HG03280 (cell line): ENCODE measurements around the gene HEPH.
"Not testable (repeated sequence)": the region's sequence is repeated elsewhere in the genome, so short reads cannot be mapped to it uniquely, and the experiment has no call there.

Experiments used
- ATAC-seq: cut with Tn5 transposase; IDR thresholded peaks from one replicate; pipeline ENCODE4 v1.9.1; 2021; ENCODE audit warnings: mild to moderate bottlenecking, moderate library complexity; ENCODE audit not compliant: unreplicated experiment

The HEPH gene

DNA sequence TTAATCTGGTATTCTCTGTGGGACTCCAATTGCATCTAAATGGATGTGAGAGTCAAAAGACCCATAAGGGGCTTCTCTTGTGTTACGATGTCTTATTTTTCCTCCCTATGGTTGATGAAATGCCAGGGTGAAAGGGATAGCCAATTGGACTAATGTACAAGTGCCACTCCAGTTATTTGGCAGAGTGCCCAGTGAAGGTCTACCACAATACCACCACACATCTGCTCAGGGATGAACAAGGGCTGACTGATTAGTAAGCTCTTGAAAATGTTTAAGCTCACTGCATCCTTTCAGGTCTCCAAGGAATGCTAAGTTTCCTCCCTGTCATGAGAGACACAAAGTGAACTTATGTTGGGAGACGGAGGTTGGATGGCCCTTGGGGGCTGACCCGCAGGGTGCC, 57.8 kb downstream of the HEPH start:
- ATAC-seq, result no peak

DNA sequence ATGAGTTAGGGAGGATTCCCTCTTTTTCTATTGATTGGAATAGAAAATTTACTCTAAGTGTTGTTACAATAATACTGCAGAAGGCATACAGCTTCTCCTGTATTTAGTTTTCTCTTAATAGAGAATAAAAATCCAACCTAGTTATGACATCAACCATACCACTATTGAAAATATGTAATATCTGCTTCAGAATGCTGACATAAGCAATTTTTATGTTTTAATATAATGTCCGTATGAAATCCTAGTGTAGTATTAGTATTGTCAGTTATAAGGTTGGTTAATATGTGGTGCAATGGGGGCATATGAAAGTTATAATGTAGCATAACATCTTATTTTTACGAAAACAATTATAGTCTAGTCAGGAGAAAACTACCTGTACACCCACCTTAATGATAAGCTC, 68.2 kb downstream of the HEPH start:
- ATAC-seq, result no peak

DNA sequence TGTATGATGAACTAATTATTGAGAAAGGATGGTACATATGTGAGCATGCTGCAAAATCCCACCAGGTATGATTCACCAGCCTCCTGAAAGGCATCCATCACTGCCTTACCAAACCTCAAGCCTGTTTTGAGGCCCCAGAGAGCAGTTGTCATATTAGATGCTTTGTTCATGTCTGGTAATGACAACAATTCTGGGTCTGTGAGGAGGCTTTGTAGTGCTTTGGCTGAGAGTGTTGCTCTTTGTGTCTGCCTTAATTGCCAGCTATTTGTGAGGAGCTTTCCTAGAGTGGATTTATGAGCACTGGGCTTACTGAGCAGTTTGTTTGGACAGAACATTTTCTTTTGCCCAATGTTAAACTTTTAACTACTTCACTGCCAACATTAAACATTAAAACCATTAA, 69.2 kb downstream of the HEPH start:
- no peak for ATAC-seq

DNA sequence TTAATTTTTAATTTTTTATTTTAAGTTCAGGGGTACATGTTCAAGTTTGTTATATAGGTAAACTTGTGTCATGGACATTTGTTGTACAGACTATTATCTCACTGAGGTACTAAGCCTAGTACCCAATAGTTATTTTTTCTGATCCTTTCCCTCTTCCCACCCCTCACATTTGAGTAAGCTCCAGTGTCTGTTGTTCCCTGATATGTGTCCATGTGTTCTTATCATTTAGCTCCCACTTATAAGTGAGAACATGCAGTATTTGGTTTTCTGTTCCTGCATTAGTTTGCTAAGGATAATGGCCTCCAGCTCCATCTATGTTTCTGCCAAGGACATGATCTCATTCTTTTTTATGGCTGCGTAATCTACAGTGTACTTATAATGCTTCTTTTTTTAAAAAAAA, 69.9 kb downstream of the HEPH start:
- not testable (repeated sequence) for ATAC-seq

DNA sequence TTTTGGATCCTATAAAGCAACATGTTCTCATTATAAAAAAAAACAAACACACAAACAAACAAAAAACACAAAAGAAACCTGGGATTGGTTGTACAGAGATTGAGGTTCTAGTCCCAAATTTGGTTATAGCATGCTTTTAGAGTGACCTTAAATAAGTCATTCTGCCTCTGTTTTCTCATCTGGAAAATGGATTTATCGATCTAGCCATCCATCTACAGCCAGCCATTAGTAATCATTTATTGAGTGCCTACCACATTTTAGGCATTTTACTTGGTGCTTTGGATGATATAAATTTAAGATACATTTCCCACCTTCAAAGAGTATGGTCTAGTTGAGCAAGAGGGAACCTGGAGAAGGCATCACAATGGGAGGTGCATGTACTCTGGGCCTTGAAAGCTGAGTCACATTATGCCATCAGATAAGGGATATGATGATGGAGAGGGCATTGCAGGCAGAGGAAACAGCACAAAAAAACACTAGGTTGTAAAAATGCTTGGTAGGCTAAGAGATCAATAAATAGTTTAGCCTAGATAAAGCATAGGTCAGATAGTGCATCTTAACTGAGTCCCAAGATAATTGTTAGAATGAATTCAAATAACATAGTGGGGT, 91.4 kb downstream of the HEPH start:
- ATAC-seq, result no peak

DNA sequence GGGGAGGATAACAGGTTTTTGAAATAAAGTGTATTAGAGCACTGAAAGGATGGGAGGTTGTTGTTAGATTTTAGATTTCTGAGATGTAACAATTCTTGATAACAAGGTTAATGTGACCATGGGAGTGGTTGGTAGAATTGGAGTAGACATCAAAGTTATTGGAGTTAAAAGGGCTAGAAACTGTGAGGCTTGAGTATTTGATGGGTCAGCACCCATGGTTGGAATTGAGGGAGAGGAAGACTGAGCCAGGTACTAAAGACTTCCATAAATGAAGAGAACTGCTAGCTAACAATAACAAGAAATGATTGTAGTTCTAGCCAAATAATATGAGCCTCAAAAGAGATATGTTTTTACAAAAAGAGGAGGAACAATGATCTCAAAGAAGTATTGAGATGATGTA, 98.8 kb downstream of the HEPH start:
- no peak for ATAC-seq
